HCT116 (cell line): ENCODE data around the gene SCFD2.

ENCODE experiments used
- CEBPB ChIP-seq: IDR thresholded peaks from 2 replicates; pipeline ENCODE4 v1.6.1; 2012; ENCODE audit warnings: low read depth
- RAD21 ChIP-seq: IDR thresholded peaks from 2 replicates; pipeline ENCODE4 v1.6.1; 2012; ENCODE audit warnings: low read depth, mild to moderate bottlenecking
- TCF7L2 ChIP-seq: IDR thresholded peaks from 2 replicates; pipeline ENCODE4 v1.7.0; 2011; ENCODE audit warnings: borderline replicate concordance, inconsistent platforms; ENCODE audit not compliant: insufficient read depth, insufficient read length; ENCODE audit errors: extremely low read depth

DNA sequence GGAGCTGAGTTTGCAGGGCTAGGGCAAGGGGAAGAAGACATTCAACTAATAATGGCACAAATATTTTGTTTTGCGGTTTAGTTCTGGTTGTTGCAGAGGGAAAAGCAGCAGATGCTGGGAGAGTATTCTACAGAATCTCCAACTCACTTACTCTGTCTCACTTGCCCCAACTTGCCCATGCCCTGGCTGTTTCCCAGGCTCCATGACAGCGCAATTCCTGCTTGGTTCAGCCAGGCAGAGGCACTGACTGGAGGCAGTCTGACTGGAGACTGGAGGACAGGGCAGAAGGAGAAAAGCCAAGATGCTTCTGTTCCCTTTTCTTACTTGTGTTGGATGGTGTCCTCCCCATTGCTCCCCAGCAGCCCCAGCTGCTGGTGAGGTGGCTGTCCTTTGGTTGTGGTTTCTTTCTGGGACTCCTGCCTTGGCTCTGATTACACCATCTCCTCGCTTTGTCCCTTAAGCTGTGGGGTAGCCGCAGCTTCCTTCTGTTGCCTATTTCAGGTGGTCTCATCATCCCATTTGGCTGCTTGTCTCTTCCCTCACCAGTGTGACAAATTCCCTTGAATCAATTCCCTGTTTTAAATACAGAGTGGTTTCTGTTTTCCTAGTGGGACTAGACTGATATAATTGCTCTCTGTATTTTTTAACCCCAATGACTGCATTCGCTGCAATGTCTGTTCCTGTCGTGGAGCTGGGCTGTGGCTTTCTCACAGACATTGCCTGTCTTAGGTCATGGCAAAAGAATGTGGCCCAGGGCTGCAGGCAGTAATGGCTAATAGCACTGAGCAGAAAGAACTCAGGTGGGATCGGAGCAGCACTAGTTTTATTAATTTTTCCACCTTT lies 527.9 kb downstream of the SCFD2 start:
- no peak for TF ChIP-seq CEBPB
- no peak for TF ChIP-seq TCF7L2
- TF ChIP-seq RAD21, result no peak
